Measurements from ENCODE around the gene NPHP4. TPM values are rescaled to one million over a fixed set of nuclear protein-coding genes. Genes with fewer than 3 reads are reported as not detected.

Gene NPHP4
- total and polyA plus RNA-seq, 10 of the 15 experiments (the other 5 are each of a cell fraction or from before 2014, with no cell fraction given): 0.16 to 10.5 (median 3.1) TPM

GRCh38 chr1:5908461-5909375 is 83.5 kb downstream of the NPHP4 start:
- H3K27me3 ChIP-seq (replicated peaks in 1 of 2; ENCODE audit: control insufficient read depth in 2 of 2, insufficient read depth in 2 of 2, low read length in 1 of 2): no peaks in the 10 kb centered on the region
- ChIA-PET RAD21 (ENCODE audit: unreplicated experiment) (no interaction called here), SMC1A (ENCODE audit: uncharacterized antibody, unreplicated experiment) (no interaction called here), CTCF (no interaction called here), POLR2A (no interaction called here)
- DNase-seq (ENCODE audit: low read depth, low spot score) (no peak), FAIRE-seq (no peak), ATAC-seq (no peak)
- no peak overlapping the region for H3K4me3 ChIP-seq
- H3K9ac ChIP-seq (ENCODE audit: control insufficient read depth, insufficient read depth, low read length): no peak overlapping the region
- H3K9me3 ChIP-seq (replicated peaks; ENCODE audit: control insufficient read depth, insufficient read depth, low read length): no peaks in the 10 kb centered on the region
- no peak overlapping the region for H3K27ac ChIP-seq (ENCODE audit: control insufficient read depth, insufficient read depth)
- no peak overlapping the region for H3K4me2 ChIP-seq (ENCODE audit: control insufficient read depth, insufficient read depth)
- H3K79me2 ChIP-seq (ENCODE audit: control insufficient read depth, insufficient read depth, low read length): no peaks in the 10 kb centered on the region
- no peaks in the 10 kb centered on the region for H4K20me1 ChIP-seq (ENCODE audit: control insufficient read depth, insufficient read depth)
- WGBS (ENCODE audit: insufficient coverage, insufficient replicate concordance, low lambda C conversion rate, missing lambda C conversion rate): 91% methylated on average over 35 of the region's 35 CpGs
- intact Hi-C loops (cut with micrococcal nuclease; ENCODE audit: unreplicated experiment): no loop called here
- in situ Hi-C loops (cut with MboI): no loop called here
- H3K4me1 ChIP-seq (ENCODE audit: control insufficient read depth, insufficient read depth, low read length): no peaks in the 10 kb centered on the region
- H2AFZ ChIP-seq (ENCODE audit: control insufficient read depth, low read depth, low read length): no peak overlapping the region
- H3K36me3 ChIP-seq (ENCODE audit: control insufficient read depth in 2 of 2, insufficient read depth in 2 of 2, low read length in 1 of 2): peaks cover 0 to 3% of the 10 kb centered on the region in 2 experiments; a peak in 3 of 4 replicates
- no TSS peak for BruUV-seq (replicated peaks)
- TF ChIP-seq CTCF (IDR thresholded peaks at IDR 0.05 in 2 of 3, conservative IDR thresholded peaks at IDR 0.05 in 1 of 3; ENCODE audit: control insufficient read depth in 2 of 3, extremely low read depth in 1 of 3, insufficient read depth in 1 of 3, low read depth in 3 of 3, low read length in 3 of 3) (no peak), ZBTB33 (IDR thresholded peaks at IDR 0.05) (no peak)

All from GM12878 (cell line).